ENCODE data around the gene GID4.

GID4 gene

DNA sequence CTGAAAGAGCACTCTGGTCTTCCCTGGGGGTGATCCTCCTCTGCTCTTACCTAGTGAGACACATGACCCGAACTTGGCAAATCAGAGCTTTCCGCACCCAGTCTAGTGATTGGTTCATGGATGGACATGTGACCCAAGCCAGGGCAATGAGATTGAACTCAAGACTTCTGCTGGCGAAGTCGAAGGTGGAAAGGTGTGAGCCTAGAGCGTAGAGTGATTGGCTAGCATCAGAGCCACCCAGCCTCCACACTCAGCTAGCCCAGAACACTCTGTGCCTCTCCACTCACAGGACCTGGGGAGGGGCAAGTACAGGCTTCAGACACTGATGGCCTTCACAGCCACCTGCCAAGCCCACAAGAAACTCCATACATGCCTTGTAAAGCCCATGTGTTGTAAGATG, 17.8 kb upstream of the GID4 start:
- H3K4me3 ChIP-seq (ENCODE audit: low read depth, low read length), result no peak overlapping the region
- no peak for TF ChIP-seq MYC (IDR thresholded peaks at IDR 0.05; ENCODE audit: low read depth, low read length)
- TF ChIP-seq, protein P1, sequence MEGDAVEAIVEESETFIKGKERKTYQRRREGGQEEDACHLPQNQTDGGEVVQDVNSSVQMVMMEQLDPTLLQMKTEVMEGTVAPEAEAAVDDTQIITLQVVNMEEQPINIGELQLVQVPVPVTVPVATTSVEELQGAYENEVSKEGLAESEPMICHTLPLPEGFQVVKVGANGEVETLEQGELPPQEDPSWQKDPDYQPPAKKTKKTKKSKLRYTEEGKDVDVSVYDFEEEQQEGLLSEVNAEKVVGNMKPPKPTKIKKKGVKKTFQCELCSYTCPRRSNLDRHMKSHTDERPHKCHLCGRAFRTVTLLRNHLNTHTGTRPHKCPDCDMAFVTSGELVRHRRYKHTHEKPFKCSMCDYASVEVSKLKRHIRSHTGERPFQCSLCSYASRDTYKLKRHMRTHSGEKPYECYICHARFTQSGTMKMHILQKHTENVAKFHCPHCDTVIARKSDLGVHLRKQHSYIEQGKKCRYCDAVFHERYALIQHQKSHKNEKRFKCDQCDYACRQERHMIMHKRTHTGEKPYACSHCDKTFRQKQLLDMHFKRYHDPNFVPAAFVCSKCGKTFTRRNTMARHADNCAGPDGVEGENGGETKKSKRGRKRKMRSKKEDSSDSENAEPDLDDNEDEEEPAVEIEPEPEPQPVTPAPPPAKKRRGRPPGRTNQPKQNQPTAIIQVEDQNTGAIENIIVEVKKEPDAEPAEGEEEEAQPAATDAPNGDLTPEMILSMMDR (IDR thresholded peaks at IDR 0.05; ENCODE audit: low read depth, low read length), result no peak
- no peak for TF ChIP-seq MAX (IDR thresholded peaks at IDR 0.05; ENCODE audit: low read depth, low read length)
- TF ChIP-seq POLR2A (IDR thresholded peaks at IDR 0.05; ENCODE audit: extremely low read depth, insufficient read length), result no peak
- no peak for DNase-seq (ENCODE audit: low read depth)

DNA sequence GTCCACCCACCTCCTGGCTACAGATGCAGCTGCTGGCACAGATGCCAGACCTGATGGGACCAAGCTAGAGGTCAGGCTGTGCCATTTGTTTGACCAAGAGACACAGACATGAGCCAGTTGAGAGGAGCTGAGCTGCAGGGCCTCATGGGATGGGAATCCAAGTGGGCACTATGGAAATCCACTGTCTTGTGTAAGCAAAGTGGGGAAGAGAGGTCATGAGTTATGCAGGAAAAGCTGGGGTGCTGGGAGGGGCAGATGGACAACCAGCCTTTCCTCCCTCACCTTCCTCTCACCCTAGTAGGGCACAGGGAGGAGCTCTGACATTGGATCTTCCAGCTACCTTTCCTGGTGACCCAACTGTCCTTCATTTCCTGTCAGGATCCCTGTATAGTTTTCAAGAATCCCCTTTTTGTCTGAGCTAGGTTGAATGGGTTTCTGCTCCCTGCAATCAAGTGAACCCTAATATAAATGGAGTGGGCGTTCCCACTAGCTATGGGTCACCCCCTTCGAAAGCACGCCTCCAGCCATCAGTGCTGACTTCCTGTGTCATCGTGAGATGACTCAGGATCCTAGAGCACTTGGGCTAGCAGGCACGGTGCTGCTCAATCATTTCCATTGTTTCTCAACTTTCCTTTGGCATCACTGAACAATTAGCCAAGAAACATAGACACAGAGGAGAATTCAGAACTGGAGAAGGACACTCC, 13.8 kb upstream of the GID4 start:
- TF ChIP-seq POLR2A (IDR thresholded peaks at IDR 0.05; ENCODE audit: extremely low read depth, insufficient read length) (no peak), MYC (IDR thresholded peaks at IDR 0.05; ENCODE audit: low read depth, low read length) (no peak), MAX (IDR thresholded peaks at IDR 0.05; ENCODE audit: low read depth, low read length) (no peak)
- TF ChIP-seq, protein P1 (IDR thresholded peaks at IDR 0.05; ENCODE audit: low read depth, low read length), result no peak
- H3K4me3 ChIP-seq (ENCODE audit: low read depth, low read length), result no peak overlapping the region
- DNase-seq (ENCODE audit: low read depth), result peak; percentile 42

- no peak for DNase-seq (ENCODE audit: low read depth)
- no peak overlapping the region for H3K4me3 ChIP-seq (ENCODE audit: low read depth, low read length)
- TF ChIP-seq MAX (IDR thresholded peaks at IDR 0.05; ENCODE audit: low read depth, low read length), result no peak
- TF ChIP-seq, protein P1 (IDR thresholded peaks at IDR 0.05; ENCODE audit: low read depth, low read length), result no peak
- no peak for TF ChIP-seq MYC (IDR thresholded peaks at IDR 0.05; ENCODE audit: low read depth, low read length)
- TF ChIP-seq POLR2A (IDR thresholded peaks at IDR 0.05; ENCODE audit: extremely low read depth, insufficient read length), result no peak
These were observed 13.0 kb upstream of the GID4 start for GRCh38 chr17:18025945-18026776.

GRCh38 chr17:18027280-18027679, 11.9 kb upstream of the GID4 start:
- TF ChIP-seq POLR2A (IDR thresholded peaks at IDR 0.05; ENCODE audit: extremely low read depth, insufficient read length) (no peak), MAX (IDR thresholded peaks at IDR 0.05; ENCODE audit: low read depth, low read length) (no peak), MYC (IDR thresholded peaks at IDR 0.05; ENCODE audit: low read depth, low read length) (no peak)
- TF ChIP-seq, protein P1 (IDR thresholded peaks at IDR 0.05; ENCODE audit: low read depth, low read length), result no peak
- H3K4me3 ChIP-seq (ENCODE audit: low read depth, low read length), result no peak overlapping the region
- no peak for DNase-seq (ENCODE audit: low read depth)

GRCh38 chr17:18028114-18028951, 10.9 kb upstream of the GID4 start:
- no peak for DNase-seq (ENCODE audit: low read depth)
- no peak for TF ChIP-seq POLR2A (IDR thresholded peaks at IDR 0.05; ENCODE audit: extremely low read depth, insufficient read length)
- no peak for TF ChIP-seq MYC (IDR thresholded peaks at IDR 0.05; ENCODE audit: low read depth, low read length)
- TF ChIP-seq MAX (IDR thresholded peaks at IDR 0.05; ENCODE audit: low read depth, low read length), result no peak
- TF ChIP-seq, protein P1 (IDR thresholded peaks at IDR 0.05; ENCODE audit: low read depth, low read length), result no peak
- H3K4me3 ChIP-seq (ENCODE audit: low read depth, low read length), result no peak overlapping the region

Data from NB4 (cell line).